Endometrial microvascular endothelial cells (primary cell): ENCODE data around the gene TMEM130. TPM values are rescaled to one million over a fixed set of nuclear protein-coding genes. Genes with fewer than 3 reads are reported as not detected.

Experiments used
- in situ Hi-C: cut with HindIII; loops from 2 replicates; pipeline ENCODE4 v1.10.0; 2017; ENCODE audit warnings: low sequenced_read_pairs, low pct_unique_long_range_greater_than_20kb; ENCODE audit errors: inconsistent ontology term
- total RNA-seq: library from RNA; depleted of rRNA; stranded (reverse); fragments of >200 nt; gene quantifications from one replicate; pipeline ENCODE4 v1.2.3, GENCODE V29; 2015; ENCODE audit errors: inconsistent ontology term

The TMEM130 gene
- total RNA-seq = not detected

GRCh38 chr7:98869597-98870120, at the start of gene TMEM130:
TMEM130 (minus strand) TSS chr7:98870014; CDS start chr7:98869861, 153 bp downstream.
- in situ Hi-C loops = no loop called here

GRCh38 chr7:98917331-98917730, 47.5 kb upstream of the TMEM130 start:
- in situ Hi-C loops = no loop called here

GRCh38 chr7:98913612-98914011, 43.8 kb upstream of the TMEM130 start:
- in situ Hi-C loops = no loop called here

- in situ Hi-C loops = no loop called here
Observed at GRCh38 chr7:98913026-98913425, 43.2 kb upstream of the TMEM130 start.

- in situ Hi-C loops = no loop called here
Observed at GRCh38 chr7:98911916-98912315, 42.1 kb upstream of the TMEM130 start.

- in situ Hi-C loops = no loop called here
Observed at GRCh38 chr7:98910427-98910826, 40.6 kb upstream of the TMEM130 start.

GRCh38 chr7:98909487-98909886, 39.7 kb upstream of the TMEM130 start:
- in situ Hi-C loops = no loop called here

- in situ Hi-C loops = no loop called here
Observed at GRCh38 chr7:98908585-98908984, 38.8 kb upstream of the TMEM130 start.

- in situ Hi-C loops = no loop called here
Observed at GRCh38 chr7:98907570-98907969, 37.8 kb upstream of the TMEM130 start.

- in situ Hi-C loops = no loop called here
Observed at GRCh38 chr7:98903246-98903645, 33.4 kb upstream of the TMEM130 start.

- in situ Hi-C loops = no loop called here
Observed at GRCh38 chr7:98902523-98902922, 32.7 kb upstream of the TMEM130 start.

- in situ Hi-C loops = no loop called here
Observed at GRCh38 chr7:98900815-98901214, 31.0 kb upstream of the TMEM130 start.

GRCh38 chr7:98899816-98900215, 30.0 kb upstream of the TMEM130 start:
- in situ Hi-C loops = no loop called here

GRCh38 chr7:98892609-98893008, 22.8 kb upstream of the TMEM130 start:
- in situ Hi-C loops = no loop called here

GRCh38 chr7:98887038-98887437, 17.2 kb upstream of the TMEM130 start:
- in situ Hi-C loops = no loop called here

- in situ Hi-C loops = no loop called here
Observed at GRCh38 chr7:98884416-98884815, 14.6 kb upstream of the TMEM130 start.

GRCh38 chr7:98881561-98882315, 11.9 kb upstream of the TMEM130 start:
- in situ Hi-C loops = no loop called here

- in situ Hi-C loops = no loop called here
Observed at GRCh38 chr7:98880485-98880884, 10.7 kb upstream of the TMEM130 start.

GRCh38 chr7:98879979-98880315, 10.1 kb upstream of the TMEM130 start:
- in situ Hi-C loops = no loop called here

GRCh38 chr7:98879198-98879978, 9.6 kb upstream of the TMEM130 start:
- in situ Hi-C loops = no loop called here
